ENCODE results near the gene TCF25. TPM values are rescaled to one million over a fixed set of nuclear protein-coding genes. Genes with fewer than 3 reads are reported as not detected.
"Not testable (repeated sequence)": the region's sequence is repeated elsewhere in the genome, so short reads cannot be mapped to it uniquely, and the experiment has no call there.

TCF25 gene
- total and polyA plus RNA-seq, 8 donors = 124 to 748 (median 216) TPM

GRCh38 chr16:89869911-89870310 is 3.5 kb upstream of the TCF25 start:
- Histone ChIP-seq H3K9me3 (peaks cover 0 to 11% (median 8%) of the 10 kb centered on the region in 4 donors), H3K27me3 (no peaks in the 10 kb centered on the region), H3K4me1 (peaks cover 9 to 23% (median 19%) of the 10 kb centered on the region in 4 donors), H3K36me3 (peaks cover 0 to 20% (median 12%) of the 10 kb centered on the region in 4 donors), H3K4me3 (no peak overlapping the region), H3K27ac (no peak overlapping the region)
- WGBS, 5 donors = 87 to 95% (median 92%) methylated on average over 10 to 12 of the region's 12 CpGs
- TF ChIP-seq POLR2A (IDR thresholded peaks at IDR 0.05) (no peak), EP300 (IDR thresholded peaks at IDR 0.05) (no peak), POLR2AphosphoS5 (IDR thresholded peaks at IDR 0.05) (no peak)
- intact Hi-C loops (cut with DNase I; ENCODE audit: low total_unique reads) = loop anchor here (10.0 kb wide), 1 partner anchor 165 kb away; the partner anchor contains the start of gene SPATA2L
- DNase-seq = no peak

- no peak for TF ChIP-seq EP300 (IDR thresholded peaks at IDR 0.05)
- no peak for TF ChIP-seq POLR2A (IDR thresholded peaks at IDR 0.05)
- TF ChIP-seq POLR2AphosphoS5 (IDR thresholded peaks at IDR 0.05) = no peak
- no peak for TF ChIP-seq CTCF (IDR thresholded peaks at IDR 0.05)
- H3K27ac ChIP-seq = no peak overlapping the region
- no peaks in the 10 kb centered on the region for H3K27me3 ChIP-seq
- H3K36me3 ChIP-seq = peaks cover 0 to 25% (median 14%) of the 10 kb centered on the region in 4 donors
- intact Hi-C loops (cut with DNase I; ENCODE audit: low total_unique reads) = no loop called here
- DNase-seq = no peak
- peaks cover 0 to 11% (median 8%) of the 10 kb centered on the region in 4 donors for H3K9me3 ChIP-seq
- peaks cover 11 to 27% (median 20%) of the 10 kb centered on the region in 4 donors for H3K4me1 ChIP-seq
- 89 to 96% (median 91%) methylated on average over 6 of the region's 6 CpGs for WGBS, 5 donors
- H3K4me3 ChIP-seq = no peak overlapping the region
Observed at GRCh38 chr16:89870440-89870839, 3.0 kb upstream of the TCF25 start.

GRCh38 chr16:89871895-89872294 is 1.5 kb upstream of the TCF25 start:
- H3K4me1 ChIP-seq = peaks cover 11 to 37% (median 21%) of the 10 kb centered on the region in 4 donors
- intact Hi-C loops (cut with DNase I; ENCODE audit: low total_unique reads) = no loop called here
- H3K36me3 ChIP-seq = peaks cover 0 to 26% (median 23%) of the 10 kb centered on the region in 4 donors
- H3K27ac ChIP-seq = no peak overlapping the region
- WGBS, 5 donors = 81 to 90% (median 87%) methylated on average over 9 of the region's 9 CpGs
- TF ChIP-seq POLR2AphosphoS5 (IDR thresholded peaks at IDR 0.05) = no peak
- TF ChIP-seq POLR2A (IDR thresholded peaks at IDR 0.05) = no peak
- TF ChIP-seq EP300 (IDR thresholded peaks at IDR 0.05) = no peak
- TF ChIP-seq CTCF (IDR thresholded peaks at IDR 0.05) = no peak
- DNase-seq = no peak
- H3K27me3 ChIP-seq = no peaks in the 10 kb centered on the region
- peaks cover 0 to 11% (median 8%) of the 10 kb centered on the region in 4 donors for H3K9me3 ChIP-seq
- no peak overlapping the region for H3K4me3 ChIP-seq

GRCh38 chr16:89873972-89874689 is 739 bp downstream of the TCF25 start:
- DNase-seq = peak; percentile 97 to 98
- 3 to 7% (median 4%) methylated on average over 39 to 61 of the region's 61 CpGs for WGBS, 5 donors
- peak in 1 of 3 donors; percentile 68 for TF ChIP-seq POLR2AphosphoS5 (IDR thresholded peaks at IDR 0.05)
- no peak for TF ChIP-seq EP300 (IDR thresholded peaks at IDR 0.05)
- Histone ChIP-seq H3K27me3 (no peaks in the 10 kb centered on the region), H3K4me3 (peak overlapping the region; percentile 70 to 85 (median 78)), H3K27ac (peak overlapping the region; percentile 97 to 100 (median 100)), H3K36me3 (peaks cover 7 to 39% (median 37%) of the 10 kb centered on the region in 4 donors), H3K4me1 (peaks cover 11 to 37% (median 26%) of the 10 kb centered on the region in 4 donors), H3K9me3 (no peaks in the 10 kb centered on the region)
- intact Hi-C loops (cut with DNase I; ENCODE audit: low total_unique reads) = no loop called here

GRCh38 chr16:89879123-89879522 is 5.7 kb downstream of the TCF25 start:
- WGBS, 5 donors = 93 to 97% (median 96%) methylated on average over 23 to 28 of the region's 28 CpGs
- peaks cover 42 to 83% (median 74%) of the 10 kb centered on the region in 4 donors for H3K36me3 ChIP-seq
- H3K4me3 ChIP-seq; H3K27ac ChIP-seq; H3K9me3 ChIP-seq; H3K27me3 ChIP-seq; intact Hi-C loops (cut with DNase I; ENCODE audit: low total_unique reads); DNase-seq: not testable (repeated sequence)
- peaks cover 6 to 31% (median 19%) of the 10 kb centered on the region in 4 donors for H3K4me1 ChIP-seq
